ENCODE data around the gene MBNL2. TPM values are rescaled to one million over a fixed set of nuclear protein-coding genes. Genes with fewer than 3 reads are reported as not detected.
A peak's percentile ranks its signal among the peaks of the same experiment; 100 is the strongest.

The MBNL2 gene
- total RNA-seq, 3 donors from 2014 or later (not counting 1 experiment from before 2014, with no cell fraction given) = 30.9 to 38.3 (median 33.1) TPM

DNA sequence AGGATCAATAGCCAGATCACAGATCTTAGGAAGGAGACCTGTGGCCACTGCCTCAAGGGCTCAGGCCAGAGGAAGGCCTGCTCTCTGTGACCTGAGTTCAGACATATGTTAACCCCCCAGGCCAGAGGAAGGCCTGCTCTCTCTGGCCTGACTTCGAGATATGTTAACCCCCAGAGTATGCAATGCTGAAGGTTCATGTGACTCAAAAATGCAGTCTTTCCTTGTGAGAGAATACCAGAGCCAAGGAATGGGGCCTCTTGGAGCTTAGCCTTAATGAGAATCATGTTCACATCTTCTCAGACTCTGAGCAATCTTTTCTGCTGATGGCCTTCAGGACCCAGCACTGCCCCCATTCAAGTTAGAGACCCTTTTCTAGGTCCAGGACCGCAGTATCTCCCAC is 36.7 kb downstream of the MBNL2 start:
- Mint-ChIP-seq H3K36me3 (no peaks in the 10 kb centered on the region), H3K9me3 (no peaks in the 10 kb centered on the region), H3K4me3 (no peak overlapping the region), H3K27ac (peak overlapping the region in 1 of 2 donors; percentile 81), H3K4me1 (peaks cover 72 to 79% of the 10 kb centered on the region in 2 donors), H3K27me3 (ENCODE audit: low read depth in 2 of 2) (no peaks in the 10 kb centered on the region)
- DNase-seq (no peak), ATAC-seq (no peak)
- intact Hi-C loops (cut with micrococcal nuclease) = no loop called here
- peaks cover 27% of the 10 kb centered on the region for H3K4me1 ChIP-seq (ENCODE audit: control insufficient read depth, insufficient read depth, low read length)
- TF ChIP-seq, protein P1, sequence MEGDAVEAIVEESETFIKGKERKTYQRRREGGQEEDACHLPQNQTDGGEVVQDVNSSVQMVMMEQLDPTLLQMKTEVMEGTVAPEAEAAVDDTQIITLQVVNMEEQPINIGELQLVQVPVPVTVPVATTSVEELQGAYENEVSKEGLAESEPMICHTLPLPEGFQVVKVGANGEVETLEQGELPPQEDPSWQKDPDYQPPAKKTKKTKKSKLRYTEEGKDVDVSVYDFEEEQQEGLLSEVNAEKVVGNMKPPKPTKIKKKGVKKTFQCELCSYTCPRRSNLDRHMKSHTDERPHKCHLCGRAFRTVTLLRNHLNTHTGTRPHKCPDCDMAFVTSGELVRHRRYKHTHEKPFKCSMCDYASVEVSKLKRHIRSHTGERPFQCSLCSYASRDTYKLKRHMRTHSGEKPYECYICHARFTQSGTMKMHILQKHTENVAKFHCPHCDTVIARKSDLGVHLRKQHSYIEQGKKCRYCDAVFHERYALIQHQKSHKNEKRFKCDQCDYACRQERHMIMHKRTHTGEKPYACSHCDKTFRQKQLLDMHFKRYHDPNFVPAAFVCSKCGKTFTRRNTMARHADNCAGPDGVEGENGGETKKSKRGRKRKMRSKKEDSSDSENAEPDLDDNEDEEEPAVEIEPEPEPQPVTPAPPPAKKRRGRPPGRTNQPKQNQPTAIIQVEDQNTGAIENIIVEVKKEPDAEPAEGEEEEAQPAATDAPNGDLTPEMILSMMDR (IDR thresholded peaks at IDR 0.05) = no peak
- H3K27me3 ChIP-seq (ENCODE audit: control insufficient read depth, insufficient read depth, low read length) = no peaks in the 10 kb centered on the region
- no peak overlapping the region for H3K27ac ChIP-seq (ENCODE audit: low read length)
- 92% methylated on average over 1 of the region's 2 CpGs for WGBS (ENCODE audit: insufficient coverage)
- no peaks in the 10 kb centered on the region for H3K36me3 ChIP-seq (ENCODE audit: control insufficient read depth, insufficient read depth, low read length)
- H3K9me3 ChIP-seq (ENCODE audit: control insufficient read depth, insufficient read depth, low read length) = no peaks in the 10 kb centered on the region
- H3K4me3 ChIP-seq (ENCODE audit: low read length) = no peak overlapping the region

- TF ChIP-seq, protein P1 (IDR thresholded peaks at IDR 0.05) = no peak
- H3K27ac ChIP-seq (ENCODE audit: low read length) = no peak overlapping the region
- H3K4me3 ChIP-seq (ENCODE audit: low read length) = no peak overlapping the region
- H3K4me1 Mint-ChIP-seq = peaks cover 73 to 80% of the 10 kb centered on the region in 2 donors
- no peaks in the 10 kb centered on the region for H3K36me3 ChIP-seq (ENCODE audit: control insufficient read depth, insufficient read depth, low read length)
- intact Hi-C loops (cut with micrococcal nuclease) = no loop called here
- 97% methylated on average over 6 of the region's 6 CpGs for WGBS (ENCODE audit: insufficient coverage)
- H3K4me3 Mint-ChIP-seq = peak overlapping the region; percentile 11
- no peaks in the 10 kb centered on the region for H3K9me3 ChIP-seq (ENCODE audit: control insufficient read depth, insufficient read depth, low read length)
- no peaks in the 10 kb centered on the region for H3K27me3 ChIP-seq (ENCODE audit: control insufficient read depth, insufficient read depth, low read length)
- peaks cover 27% of the 10 kb centered on the region for H3K4me1 ChIP-seq (ENCODE audit: control insufficient read depth, insufficient read depth, low read length)
- no peaks in the 10 kb centered on the region for H3K9me3 Mint-ChIP-seq
- H3K27ac Mint-ChIP-seq = peak overlapping the region in 1 of 2 donors; percentile 81
- no peaks in the 10 kb centered on the region for H3K36me3 Mint-ChIP-seq
- ATAC-seq (no peak), DNase-seq (no peak)
- H3K27me3 Mint-ChIP-seq (ENCODE audit: low read depth in 2 of 2) = no peaks in the 10 kb centered on the region
Observed at GRCh38 chr13:97259410-97259797, 37.3 kb downstream of the MBNL2 start.

- Mint-ChIP-seq H3K4me1 (peaks cover 77 to 80% of the 10 kb centered on the region in 2 donors), H3K27ac (peak overlapping the region; percentile 81 to 84), H3K4me3 (peak overlapping the region; percentile 29), H3K27me3 (ENCODE audit: low read depth in 2 of 2) (no peaks in the 10 kb centered on the region), H3K9me3 (no peaks in the 10 kb centered on the region), H3K36me3 (no peaks in the 10 kb centered on the region)
- Histone ChIP-seq H3K4me1 (ENCODE audit: control insufficient read depth, insufficient read depth, low read length) (peaks cover 27% of the 10 kb centered on the region), H3K27ac (ENCODE audit: low read length) (no peak overlapping the region), H3K36me3 (ENCODE audit: control insufficient read depth, insufficient read depth, low read length) (no peaks in the 10 kb centered on the region), H3K27me3 (ENCODE audit: control insufficient read depth, insufficient read depth, low read length) (no peaks in the 10 kb centered on the region), H3K4me3 (ENCODE audit: low read length) (no peak overlapping the region), H3K9me3 (ENCODE audit: control insufficient read depth, insufficient read depth, low read length) (no peaks in the 10 kb centered on the region)
- intact Hi-C loops (cut with micrococcal nuclease) = loop anchor here (5.0 kb wide), 1 partner anchor 33 kb away; no protein-coding TSS in a partner anchor
- ATAC-seq (no peak), DNase-seq (no peak)
- WGBS (ENCODE audit: insufficient coverage) = 95% methylated on average over 12 of the region's 12 CpGs
- TF ChIP-seq, protein P1 (IDR thresholded peaks at IDR 0.05) = no peak
Observed at GRCh38 chr13:97259798-97260714, 37.9 kb downstream of the MBNL2 start.
